ENCODE results near the gene SEPTIN11. TPM values are rescaled to one million over a fixed set of nuclear protein-coding genes. Genes with fewer than 3 reads are reported as not detected.

The SEPTIN11 gene
- total RNA-seq, 1 experiment from 2014 or later: 121 TPM

DNA sequence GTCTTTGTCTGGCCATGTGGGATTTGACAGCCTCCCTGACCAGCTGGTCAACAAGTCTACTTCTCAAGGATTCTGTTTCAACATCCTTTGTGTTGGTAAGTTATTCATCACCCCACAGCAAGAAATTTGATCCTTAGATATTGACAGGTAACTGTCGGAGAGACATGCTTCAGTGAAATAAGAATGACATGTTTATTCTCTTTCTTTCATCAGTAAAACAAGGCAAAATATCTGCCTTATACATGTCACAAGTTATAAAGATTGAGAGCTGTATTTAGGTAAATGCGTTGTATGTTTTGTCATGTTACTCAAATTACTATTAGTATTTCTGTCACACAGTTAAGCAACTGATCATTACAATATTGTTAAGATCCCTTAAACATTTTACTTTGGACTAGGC is 46.9 kb downstream of the SEPTIN11 start:
- ChIA-PET POLR2A (ENCODE audit: low non-redundant PET) (interaction anchor here (0.7 kb wide), 2 partner anchors 48 to 74 kb away, joined by 3 read pairs; no protein-coding TSS in a partner anchor), CTCF (no interaction called here)
- Histone ChIP-seq H3K9me3 (ENCODE audit: low read depth, low read length, poor library complexity, severe bottlenecking) (no peaks in the 10 kb centered on the region), H3K27ac (ENCODE audit: low read depth, low read length, poor library complexity, severe bottlenecking) (no peak overlapping the region), H3K4me1 (ENCODE audit: insufficient read depth, low read length, poor library complexity, severe bottlenecking) (peaks cover 12% of the 10 kb centered on the region), H3K4me3 (ENCODE audit: low read depth, low read length, poor library complexity, severe bottlenecking) (no peak overlapping the region), H3K27me3 (replicated peaks; ENCODE audit: insufficient read depth, low read depth, low read length, poor library complexity) (no peaks in the 10 kb centered on the region), H3K36me3 (ENCODE audit: insufficient read depth, low read length, poor library complexity, severe bottlenecking) (peaks cover 8% of the 10 kb centered on the region)
- TF ChIP-seq, protein P1, sequence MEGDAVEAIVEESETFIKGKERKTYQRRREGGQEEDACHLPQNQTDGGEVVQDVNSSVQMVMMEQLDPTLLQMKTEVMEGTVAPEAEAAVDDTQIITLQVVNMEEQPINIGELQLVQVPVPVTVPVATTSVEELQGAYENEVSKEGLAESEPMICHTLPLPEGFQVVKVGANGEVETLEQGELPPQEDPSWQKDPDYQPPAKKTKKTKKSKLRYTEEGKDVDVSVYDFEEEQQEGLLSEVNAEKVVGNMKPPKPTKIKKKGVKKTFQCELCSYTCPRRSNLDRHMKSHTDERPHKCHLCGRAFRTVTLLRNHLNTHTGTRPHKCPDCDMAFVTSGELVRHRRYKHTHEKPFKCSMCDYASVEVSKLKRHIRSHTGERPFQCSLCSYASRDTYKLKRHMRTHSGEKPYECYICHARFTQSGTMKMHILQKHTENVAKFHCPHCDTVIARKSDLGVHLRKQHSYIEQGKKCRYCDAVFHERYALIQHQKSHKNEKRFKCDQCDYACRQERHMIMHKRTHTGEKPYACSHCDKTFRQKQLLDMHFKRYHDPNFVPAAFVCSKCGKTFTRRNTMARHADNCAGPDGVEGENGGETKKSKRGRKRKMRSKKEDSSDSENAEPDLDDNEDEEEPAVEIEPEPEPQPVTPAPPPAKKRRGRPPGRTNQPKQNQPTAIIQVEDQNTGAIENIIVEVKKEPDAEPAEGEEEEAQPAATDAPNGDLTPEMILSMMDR (conservative IDR thresholded peaks at IDR 0.05; ENCODE audit: low read depth, low read length): no peak
- no peak for TF ChIP-seq EZH2 (IDR thresholded peaks at IDR 0.05; ENCODE audit: borderline replicate concordance, low read depth, low read length, poor library complexity, severe bottlenecking)
- DNase-seq (ENCODE audit: low spot score): no peak
- intact Hi-C loops (cut with micrococcal nuclease; ENCODE audit: unreplicated experiment): loop anchor here (5.0 kb wide), 1 partner anchor 44 kb away; no protein-coding TSS in a partner anchor
- no TSS peak for BruUV-seq (replicated peaks)

DNA sequence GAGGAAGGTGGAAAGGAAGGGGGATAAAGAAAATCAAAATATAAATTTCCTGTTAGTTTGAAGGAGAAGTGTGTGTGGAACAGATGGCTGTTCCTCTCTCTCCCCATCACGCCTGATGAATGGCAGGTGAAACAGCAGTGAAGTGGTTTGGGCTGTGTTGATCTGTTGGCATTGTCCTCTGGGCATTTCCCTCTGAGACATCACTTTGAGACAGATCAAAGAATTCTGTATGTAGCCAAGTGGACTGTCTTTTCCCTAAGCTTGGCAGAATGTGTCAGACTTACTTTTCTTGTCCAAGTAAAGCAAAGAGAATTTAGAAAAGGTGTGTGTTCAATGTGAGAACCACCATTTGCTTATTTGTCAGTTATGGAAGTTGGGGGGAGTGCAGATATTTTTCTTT is 47.5 kb downstream of the SEPTIN11 start:
- intact Hi-C loops (cut with micrococcal nuclease; ENCODE audit: unreplicated experiment): loop anchor here (5.0 kb wide), 1 partner anchor 45 kb away; no protein-coding TSS in a partner anchor
- Histone ChIP-seq H3K36me3 (ENCODE audit: insufficient read depth, low read length, poor library complexity, severe bottlenecking) (peaks cover 8% of the 10 kb centered on the region), H3K4me3 (ENCODE audit: low read depth, low read length, poor library complexity, severe bottlenecking) (no peak overlapping the region), H3K4me1 (ENCODE audit: insufficient read depth, low read length, poor library complexity, severe bottlenecking) (peaks cover 15% of the 10 kb centered on the region), H3K27me3 (replicated peaks; ENCODE audit: insufficient read depth, low read depth, low read length, poor library complexity) (no peaks in the 10 kb centered on the region), H3K27ac (ENCODE audit: low read depth, low read length, poor library complexity, severe bottlenecking) (peak overlapping the region; percentile 10), H3K9me3 (ENCODE audit: low read depth, low read length, poor library complexity, severe bottlenecking) (no peaks in the 10 kb centered on the region)
- no peak for DNase-seq (ENCODE audit: low spot score)
- ChIA-PET CTCF (no interaction called here), POLR2A (ENCODE audit: low non-redundant PET) (no interaction called here)
- BruUV-seq (replicated peaks): no TSS peak
- TF ChIP-seq, protein P1 (conservative IDR thresholded peaks at IDR 0.05; ENCODE audit: low read depth, low read length): no peak
- TF ChIP-seq EZH2 (IDR thresholded peaks at IDR 0.05; ENCODE audit: borderline replicate concordance, low read depth, low read length, poor library complexity, severe bottlenecking): no peak

DNA sequence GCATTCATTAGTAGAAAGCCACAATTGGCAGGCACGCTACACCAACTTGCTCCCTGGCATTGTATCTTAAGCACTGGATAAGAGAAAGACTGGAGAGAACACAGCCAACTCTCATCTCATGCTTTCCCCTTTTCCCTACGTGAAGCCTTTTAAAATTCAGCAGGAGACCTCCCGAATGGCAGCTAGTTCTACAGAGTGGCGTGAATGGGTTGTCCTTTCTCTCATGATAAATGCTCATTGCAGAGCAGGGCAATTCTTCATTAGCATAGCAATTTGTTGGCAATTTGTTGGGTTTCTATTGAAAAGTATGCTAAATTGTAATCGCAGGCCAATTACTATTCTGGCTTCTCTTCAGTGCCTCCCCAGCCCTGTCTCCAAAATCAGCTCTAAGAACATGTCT is 48.0 kb downstream of the SEPTIN11 start:
- POLR2A ChIA-PET (ENCODE audit: low non-redundant PET): no interaction called here
- no peak for TF ChIP-seq EZH2 (IDR thresholded peaks at IDR 0.05; ENCODE audit: borderline replicate concordance, low read depth, low read length, poor library complexity, severe bottlenecking)
- TF ChIP-seq, protein P1 (conservative IDR thresholded peaks at IDR 0.05; ENCODE audit: low read depth, low read length): no peak

More for the DNA sequence above, 48.0 kb downstream of the SEPTIN11 start:
- Histone ChIP-seq H3K27ac (ENCODE audit: low read depth, low read length, poor library complexity, severe bottlenecking) (peak overlapping the region; percentile 10), H3K4me3 (ENCODE audit: low read depth, low read length, poor library complexity, severe bottlenecking) (no peak overlapping the region), H3K4me1 (ENCODE audit: insufficient read depth, low read length, poor library complexity, severe bottlenecking) (peaks cover 19% of the 10 kb centered on the region), H3K36me3 (ENCODE audit: insufficient read depth, low read length, poor library complexity, severe bottlenecking) (peaks cover 8% of the 10 kb centered on the region), H3K9me3 (ENCODE audit: low read depth, low read length, poor library complexity, severe bottlenecking) (no peaks in the 10 kb centered on the region), H3K27me3 (replicated peaks; ENCODE audit: insufficient read depth, low read depth, low read length, poor library complexity) (no peaks in the 10 kb centered on the region)
- CTCF ChIA-PET: no interaction called here
- BruUV-seq (replicated peaks): no TSS peak
- intact Hi-C loops (cut with micrococcal nuclease; ENCODE audit: unreplicated experiment): loop anchor here (5.0 kb wide), 1 partner anchor 45 kb away; no protein-coding TSS in a partner anchor
- DNase-seq (ENCODE audit: low spot score): peak; percentile 41
